AG20443 (cell line): ENCODE results near the gene SLC7A4.
"Not testable (repeated sequence)": the region's sequence is repeated elsewhere in the genome, so short reads cannot be mapped to it uniquely, and the experiment has no call there.

ENCODE experiments used
- DNase-seq: peaks from one replicate; pipeline ENCODE4 v3.0.0; 2012; ENCODE audit warnings: low spot score, mixed read lengths

Gene SLC7A4

GRCh38 chr22:21064917-21065864 is 32.8 kb upstream of the SLC7A4 start:
- no peak for DNase-seq

GRCh38 chr22:21064425-21064824 is 32.1 kb upstream of the SLC7A4 start:
- DNase-seq, result not testable (repeated sequence)

- DNase-seq, result not testable (repeated sequence)
Observed at GRCh38 chr22:21061660-21062321, 29.4 kb upstream of the SLC7A4 start.

GRCh38 chr22:21060363-21060762 is 28.0 kb upstream of the SLC7A4 start:
- not testable (repeated sequence) for DNase-seq

- no peak for DNase-seq
Observed at GRCh38 chr22:21055880-21056319, 23.5 kb upstream of the SLC7A4 start.

- DNase-seq, result no peak
Observed at GRCh38 chr22:21055564-21055834, 23.1 kb upstream of the SLC7A4 start.

- no peak for DNase-seq
Observed at GRCh38 chr22:21054714-21055563, 22.6 kb upstream of the SLC7A4 start.

GRCh38 chr22:21054046-21054713 is 21.8 kb upstream of the SLC7A4 start:
- no peak for DNase-seq

GRCh38 chr22:21052715-21053459 is 20.5 kb upstream of the SLC7A4 start:
- no peak for DNase-seq

- no peak for DNase-seq
Observed at GRCh38 chr22:21051831-21052400, 19.6 kb upstream of the SLC7A4 start.

GRCh38 chr22:21051145-21051830 is 18.9 kb upstream of the SLC7A4 start:
- no peak for DNase-seq

- not testable (repeated sequence) for DNase-seq
Observed at GRCh38 chr22:21048965-21049364, 16.6 kb upstream of the SLC7A4 start.

GRCh38 chr22:21048448-21048847 is 16.1 kb upstream of the SLC7A4 start:
- not testable (repeated sequence) for DNase-seq

- no peak for DNase-seq
Observed at GRCh38 chr22:21047730-21048129, 15.4 kb upstream of the SLC7A4 start.

- DNase-seq, result no peak
Observed at GRCh38 chr22:21047035-21047661, 14.8 kb upstream of the SLC7A4 start.

GRCh38 chr22:21045585-21046294 is 13.4 kb upstream of the SLC7A4 start, which contains the start of gene LRRC74B:
LRRC74B (plus strand) TSS chr22:21045946; CDS start chr22:21045987, 41 bp downstream.
- DNase-seq, result peak; percentile 99

GRCh38 chr22:21044931-21045584 is 12.7 kb upstream of the SLC7A4 start:
- DNase-seq, result peak; percentile 61

GRCh38 chr22:21043860-21044535 is 11.6 kb upstream of the SLC7A4 start:
- no peak for DNase-seq
